OCI-LY1 (cell line): ENCODE results near the gene SLC8A1.

ENCODE experiments used
- H2AFZ ChIP-seq: fragments of 200-600 bp; sonication (generic), shearing (Covaris generic); 2 replicates; pipeline ENCODE4 v1.6.0; 2014; ENCODE audit warnings: antibody characterized with exemption, mild to moderate bottlenecking, low read length
- H3F3A ChIP-seq: fragments of 200-600 bp; sonication (generic), shearing (Covaris generic); 2 replicates; pipeline ENCODE4 v1.6.0; 2014; ENCODE audit warnings: mild to moderate bottlenecking, antibody characterized with exemption, low read length, moderate library complexity; ENCODE audit not compliant: insufficient read depth
- H3K27ac ChIP-seq: fragments of 200-600 bp; sonication (generic); 2 replicates; pipeline ENCODE4 v1.5.1; 2014; ENCODE audit warnings: low read length, mixed run types, mild to moderate bottlenecking, low read depth; ENCODE audit not compliant: poor library complexity, severe bottlenecking
- H3K27me3 ChIP-seq: fragments of 200-600 bp; sonication (generic); 2 replicates; pipeline ENCODE4 v1.6.0; 2014; ENCODE audit warnings: antibody characterized with exemption, mild to moderate bottlenecking, low read length, moderate library complexity; ENCODE audit not compliant: insufficient read depth
- H3K36me3 ChIP-seq: fragments of 200-600 bp; sonication (generic); 2 replicates; pipeline ENCODE4 v1.6.1; 2014; ENCODE audit warnings: mild to moderate bottlenecking, antibody characterized with exemption, low read length, moderate library complexity, mixed read lengths; ENCODE audit not compliant: insufficient read depth
- H3K4me1 ChIP-seq: fragments of 200-600 bp; sonication (generic); 2 replicates; pipeline ENCODE4 v1.5.1; 2014; ENCODE audit warnings: mild to moderate bottlenecking, low read length, moderate library complexity; ENCODE audit not compliant: insufficient read depth, severe bottlenecking
- H3K4me2 ChIP-seq: fragments of 200-600 bp; sonication (generic), shearing (Covaris generic); 2 replicates; pipeline ENCODE4 v1.6.1; 2014; ENCODE audit warnings: low read length
- H3K4me3 ChIP-seq: fragments of 200-600 bp; sonication (generic); 2 replicates; pipeline ENCODE4 v1.5.1; 2014; ENCODE audit warnings: low read length, low read depth, mild to moderate bottlenecking, mixed read lengths; ENCODE audit not compliant: poor library complexity, severe bottlenecking
- H3K79me2 ChIP-seq: fragments of 200-600 bp; shearing (Covaris generic); 2 replicates; pipeline ENCODE4 v1.6.1; 2016; ENCODE audit warnings: mixed run types, low read length, mixed read lengths; ENCODE audit not compliant: insufficient read depth
- H3K9ac ChIP-seq: fragments of 200-600 bp; sonication (generic), shearing (Covaris generic); 2 replicates; pipeline ENCODE4 v1.6.1; 2014; ENCODE audit warnings: mild to moderate bottlenecking, low read length, mixed read lengths
- H3K9me2 ChIP-seq: fragments of 200-600 bp; sonication (generic), shearing (Covaris generic); 2 replicates; pipeline ENCODE4 v1.6.1; 2014; ENCODE audit warnings: low read depth, mild to moderate bottlenecking, low read length, mixed read lengths
- H3K9me3 ChIP-seq: fragments of 200-600 bp; shearing (Covaris generic); 2 replicates; pipeline ENCODE4 v1.6.1; 2014; ENCODE audit warnings: low read length, mixed read lengths
- H4K20me1 ChIP-seq: fragments of 200-600 bp; sonication (generic), shearing (Covaris generic); 2 replicates; pipeline ENCODE4 v1.6.0; 2016; ENCODE audit warnings: mild to moderate bottlenecking, low read length; ENCODE audit not compliant: insufficient read depth
- EZH2 ChIP-seq: fragments of 200-600 bp; sonication (generic), shearing (Covaris generic); IDR thresholded peaks from 2 replicates; pipeline ENCODE4 v1.8.0; 2017; ENCODE audit warnings: borderline replicate concordance, mixed run types, mild to moderate bottlenecking, antibody characterized with exemption, low read length, moderate library complexity, mixed read lengths
- TF ChIP-seq, protein P1 (sequence below): fragments of 200-600 bp; sonication (generic), shearing (Covaris generic); IDR thresholded peaks from 2 replicates; pipeline ENCODE4 v1.5.1; 2017; ENCODE audit warnings: mild to moderate bottlenecking, antibody characterized with exemption, low read length, moderate library complexity, mixed read lengths

The SLC8A1 gene

GRCh38 chr2:40230707-40231432, 221.0 kb downstream of the SLC8A1 start:
- H2AFZ ChIP-seq: no peak overlapping the region
- no peaks in the 10 kb centered on the region for H3F3A ChIP-seq
- no peak overlapping the region for H3K4me3 ChIP-seq
- H3K79me2 ChIP-seq: no peaks in the 10 kb centered on the region
- H3K36me3 ChIP-seq: no peaks in the 10 kb centered on the region
- no peak overlapping the region for H3K27ac ChIP-seq
- H3K27me3 ChIP-seq: no peaks in the 10 kb centered on the region
- TF ChIP-seq, protein P1, sequence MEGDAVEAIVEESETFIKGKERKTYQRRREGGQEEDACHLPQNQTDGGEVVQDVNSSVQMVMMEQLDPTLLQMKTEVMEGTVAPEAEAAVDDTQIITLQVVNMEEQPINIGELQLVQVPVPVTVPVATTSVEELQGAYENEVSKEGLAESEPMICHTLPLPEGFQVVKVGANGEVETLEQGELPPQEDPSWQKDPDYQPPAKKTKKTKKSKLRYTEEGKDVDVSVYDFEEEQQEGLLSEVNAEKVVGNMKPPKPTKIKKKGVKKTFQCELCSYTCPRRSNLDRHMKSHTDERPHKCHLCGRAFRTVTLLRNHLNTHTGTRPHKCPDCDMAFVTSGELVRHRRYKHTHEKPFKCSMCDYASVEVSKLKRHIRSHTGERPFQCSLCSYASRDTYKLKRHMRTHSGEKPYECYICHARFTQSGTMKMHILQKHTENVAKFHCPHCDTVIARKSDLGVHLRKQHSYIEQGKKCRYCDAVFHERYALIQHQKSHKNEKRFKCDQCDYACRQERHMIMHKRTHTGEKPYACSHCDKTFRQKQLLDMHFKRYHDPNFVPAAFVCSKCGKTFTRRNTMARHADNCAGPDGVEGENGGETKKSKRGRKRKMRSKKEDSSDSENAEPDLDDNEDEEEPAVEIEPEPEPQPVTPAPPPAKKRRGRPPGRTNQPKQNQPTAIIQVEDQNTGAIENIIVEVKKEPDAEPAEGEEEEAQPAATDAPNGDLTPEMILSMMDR: no peak
- TF ChIP-seq EZH2: no peak
- no peak overlapping the region for H3K9ac ChIP-seq
- no peaks in the 10 kb centered on the region for H3K4me1 ChIP-seq
- no peaks in the 10 kb centered on the region for H3K9me3 ChIP-seq
- H4K20me1 ChIP-seq: no peaks in the 10 kb centered on the region
- no peak overlapping the region for H3K4me2 ChIP-seq
- no peaks in the 10 kb centered on the region for H3K9me2 ChIP-seq

- Histone ChIP-seq H3K9me3 (no peaks in the 10 kb centered on the region), H3K27me3 (no peaks in the 10 kb centered on the region), H3K79me2 (no peaks in the 10 kb centered on the region), H3K9ac (no peak overlapping the region), H3K4me2 (no peak overlapping the region), H3K36me3 (no peaks in the 10 kb centered on the region), H4K20me1 (no peaks in the 10 kb centered on the region), H2AFZ (no peak overlapping the region), H3F3A (no peaks in the 10 kb centered on the region), H3K9me2 (no peaks in the 10 kb centered on the region), H3K4me1 (no peaks in the 10 kb centered on the region), H3K27ac (no peak overlapping the region), H3K4me3 (no peak overlapping the region)
- no peak for TF ChIP-seq EZH2
- TF ChIP-seq, protein P1: no peak
Observed at GRCh38 chr2:40230186-40230585, 221.7 kb downstream of the SLC8A1 start.

DNA sequence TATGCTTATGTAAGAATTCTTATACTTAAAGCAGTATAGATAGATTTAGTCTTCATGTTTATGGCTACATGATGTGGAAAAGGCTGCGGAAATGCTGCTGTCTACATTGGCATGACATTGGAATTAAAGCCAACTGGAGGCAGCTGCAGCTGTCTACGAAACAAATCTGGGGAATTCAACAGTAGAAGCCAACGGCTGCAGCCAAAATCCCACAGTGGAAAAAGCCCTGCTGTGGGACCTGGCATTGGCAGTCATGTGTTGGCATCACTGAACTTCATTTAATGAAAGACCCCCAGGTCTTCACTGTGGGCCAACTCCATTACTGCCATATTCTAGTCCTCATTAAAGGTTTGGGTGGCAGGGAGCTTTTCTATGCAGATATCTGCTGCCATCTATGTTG, 223.6 kb downstream of the SLC8A1 start:
- no peaks in the 10 kb centered on the region for H3K27me3 ChIP-seq
- H3K9me3 ChIP-seq: no peaks in the 10 kb centered on the region
- TF ChIP-seq, protein P1: no peak
- H3K4me1 ChIP-seq: no peaks in the 10 kb centered on the region
- no peaks in the 10 kb centered on the region for H3K9me2 ChIP-seq
- H4K20me1 ChIP-seq: no peaks in the 10 kb centered on the region
- no peaks in the 10 kb centered on the region for H3F3A ChIP-seq
- no peak overlapping the region for H3K27ac ChIP-seq
- no peaks in the 10 kb centered on the region for H3K79me2 ChIP-seq
- H3K4me2 ChIP-seq: no peak overlapping the region
- no peak overlapping the region for H3K9ac ChIP-seq
- H2AFZ ChIP-seq: no peak overlapping the region
- no peaks in the 10 kb centered on the region for H3K36me3 ChIP-seq
- H3K4me3 ChIP-seq: no peak overlapping the region
